GM12878 (cell line): ENCODE measurements around the gene ELAVL2. TPM values are rescaled to one million over a fixed set of nuclear protein-coding genes. Genes with fewer than 3 reads are reported as not detected.

Source experiments
- ATAC-seq: fragments of 200-7000 bp; cut with Tn5 transposase; 3 replicates; pipeline ENCODE4 v1.9.1; 2020; ENCODE audit warnings: mild to moderate bottlenecking, moderate library complexity
- BruUV-seq: library from RNA; stranded (reverse); fragments of 400-500 nt; replicated peaks from 2 replicates; lab custom pipeline; 2021; lab: Mats Ljungman, UMichigan
- CTCF ChIA-PET: fragments of 300-600 bp; sonication (Branson Sonifier 250); formaldehyde crosslinking; extraction: SDS; loops from one replicate; lab custom pipeline; 2021; ENCODE audit warnings: inconsistent platforms; lab: Yijun Ruan, JAX
- POLR2A ChIA-PET: fragments of 350-600 bp; formaldehyde crosslinking; extraction: SDS; loops from one replicate; lab custom pipeline; 2021; ENCODE audit warnings: inconsistent platforms; lab: Charles Lee
- RAD21 ChIA-PET: fragments of 300-600 bp; sonication (Branson Sonifier 250); formaldehyde crosslinking; loops from one replicate; lab custom pipeline; 2023; ENCODE audit warnings: antibody characterized with exemption; ENCODE audit not compliant: unreplicated experiment; lab: Charles Lee
- SMC1A ChIA-PET: fragments of 300-600 bp; sonication (Branson Sonifier 250); formaldehyde crosslinking; loops from one replicate; lab custom pipeline; 2023; ENCODE audit not compliant: unreplicated experiment, uncharacterized antibody; lab: Charles Lee
- DNase-seq: peaks from one replicate; pipeline ENCODE4 v3.0.0-alpha.2; 2011; ENCODE audit warnings: low read depth, low spot score
- FAIRE-seq: peaks from 3 replicates; lab custom pipeline; 2011; peaks lifted over from hg19 to GRCh38; lab: Jason Lieb, UNC
- H2AFZ ChIP-seq: 2 replicates; pipeline ENCODE4 v1.6.0; 2011; ENCODE audit warnings: low read depth, low read length, control low read depth; ENCODE audit not compliant: control insufficient read depth
- H3K27ac ChIP-seq: 2 replicates; pipeline ENCODE4 v1.5.1; 2011; ENCODE audit warnings: control low read depth; ENCODE audit not compliant: control insufficient read depth, insufficient read depth
- H3K27me3 ChIP-seq, 2 experiments: replicated peaks in 1 of 2; 2 replicates each; pipeline versions ENCODE4 v1.6.0 to v1.6.1; 2011; ENCODE audit warnings: low read length in 1 of 2; ENCODE audit not compliant: control insufficient read depth in 2 of 2, insufficient read depth in 2 of 2
- H3K36me3 ChIP-seq, 2 experiments: 2 replicates each; pipeline ENCODE4 v1.5.1; 2011; ENCODE audit warnings: low read length in 1 of 2; ENCODE audit not compliant: control insufficient read depth in 2 of 2, insufficient read depth in 2 of 2
- H3K4me1 ChIP-seq: 2 replicates; pipeline ENCODE4 v1.6.1; 2011; ENCODE audit warnings: mild to moderate bottlenecking, low read length, moderate library complexity, mixed read lengths; ENCODE audit not compliant: control insufficient read depth, insufficient read depth
- H3K4me2 ChIP-seq: 2 replicates; pipeline ENCODE4 v1.6.0; 2011; ENCODE audit warnings: control low read depth; ENCODE audit not compliant: control insufficient read depth, insufficient read depth
- H3K4me3 ChIP-seq: fragments of 200-600 bp; sonication (generic); 2 replicates; pipeline ENCODE4 v1.5.1; 2016
- H3K79me2 ChIP-seq: 2 replicates; pipeline ENCODE4 v1.6.0; 2011; ENCODE audit warnings: low read length; ENCODE audit not compliant: control insufficient read depth, insufficient read depth
- H3K9ac ChIP-seq: 2 replicates; pipeline ENCODE4 v1.8.0; 2011; ENCODE audit warnings: low read length, control low read depth, mixed read lengths; ENCODE audit not compliant: control insufficient read depth, insufficient read depth
- H3K9me3 ChIP-seq: replicated peaks from 3 replicates; pipeline ENCODE4 v1.5.1; 2011; ENCODE audit warnings: mild to moderate bottlenecking, low read length; ENCODE audit not compliant: control insufficient read depth, insufficient read depth
- H4K20me1 ChIP-seq: 2 replicates; pipeline ENCODE4 v1.6.0; 2011; ENCODE audit not compliant: control insufficient read depth, insufficient read depth
- BRCA1 ChIP-seq: IDR thresholded peaks from 2 replicates; pipeline ENCODE4 v1.6.1; 2011; ENCODE audit warnings: low read depth, low read length, improper control_type of control experiment
- EGR1 ChIP-seq, 2 experiments: IDR thresholded peaks; 1 replicate in 1 of 2; 2 replicates in 1 of 2; pipeline ENCODE4 v1.6.1; 2011 to 2012; ENCODE audit warnings: low read depth in 2 of 2, low read length in 2 of 2, borderline replicate concordance in 1 of 2, mild to moderate bottlenecking in 1 of 2, moderate library complexity in 1 of 2
- ESRRA ChIP-seq: IDR thresholded peaks from 2 replicates; pipeline ENCODE4 v1.6.1; 2012; ENCODE audit warnings: mild to moderate bottlenecking, low read length, improper control_type of control experiment
- ETV6 ChIP-seq, 2 experiments: fragments of 450-650 bp in 1 of 2; IDR thresholded peaks in 1 of 2; conservative IDR thresholded peaks in 1 of 2; 2 replicates each; pipeline ENCODE4 v1.6.1; 2014; ENCODE audit warnings: antibody characterized with exemption in 1 of 2, borderline replicate concordance in 1 of 2, low read depth in 1 of 2, mild to moderate bottlenecking in 1 of 2, moderate library complexity in 1 of 2
- JUNB ChIP-seq: IDR thresholded peaks from 2 replicates; pipeline ENCODE4 v1.6.1; 2016; ENCODE audit warnings: antibody characterized with exemption, mild to moderate bottlenecking
- MAX ChIP-seq: IDR thresholded peaks from 2 replicates; pipeline ENCODE4 v1.6.1; 2012; ENCODE audit warnings: low read depth, low read length, improper control_type of control experiment
- MYB ChIP-seq: fragments of 150-350 bp; IDR thresholded peaks from 2 replicates; pipeline ENCODE4 v1.6.1; 2014; ENCODE audit warnings: mild to moderate bottlenecking, low read depth, low read length, borderline replicate concordance
- MYC ChIP-seq: IDR thresholded peaks from 2 replicates; pipeline ENCODE4 v1.6.1; 2011; ENCODE audit warnings: mild to moderate bottlenecking, low read length, moderate library complexity, inconsistent platforms; ENCODE audit not compliant: insufficient read depth, insufficient replicate concordance, insufficient read length, severe bottlenecking
- POLR2AphosphoS2 ChIP-seq: IDR thresholded peaks from 2 replicates; pipeline ENCODE4 v1.6.1; 2011; ENCODE audit warnings: low read depth, mild to moderate bottlenecking, low read length, improper control_type of control experiment, moderate library complexity
- RFX5 ChIP-seq: IDR thresholded peaks from 2 replicates; pipeline ENCODE4 v1.6.1; 2011; ENCODE audit warnings: low read depth, low read length, improper control_type of control experiment
- STAT3 ChIP-seq: IDR thresholded peaks from 2 replicates; pipeline ENCODE4 v1.6.1; 2011; ENCODE audit warnings: low read depth, low read length, improper control_type of control experiment
- SUPT20H ChIP-seq: IDR thresholded peaks from 2 replicates; pipeline ENCODE4 v1.6.1; 2011; ENCODE audit warnings: low read depth, mild to moderate bottlenecking, low read length, moderate library complexity, borderline replicate concordance; ENCODE audit not compliant: control insufficient read depth
- WRNIP1 ChIP-seq: IDR thresholded peaks from 2 replicates; pipeline ENCODE4 v1.6.1; 2011; ENCODE audit warnings: low read depth, low read length, improper control_type of control experiment, borderline replicate concordance
- WGBS: methylation state at CpG from one replicate; pipeline ENCODE4 v1.1.6; 2016; ENCODE audit warnings: low lambda C conversion rate; ENCODE audit not compliant: insufficient replicate concordance, insufficient coverage; ENCODE audit errors: missing lambda C conversion rate; 5-methylcytosine and 5-hydroxymethylcytosine counted together
- in situ Hi-C: fragments of 300-500 bp; cut with MboI; formaldehyde crosslinking; loops from 9 replicates; pipeline ENCODE4 v1.14.3; 2018; ENCODE audit warnings: mixed read lengths
- intact Hi-C: fragments of 100-400 bp; cut with micrococcal nuclease; formaldehyde crosslinking; loops from one replicate; pipeline ENCODE4 v1.14.2; 2022; ENCODE audit not compliant: unreplicated experiment
- polyA plus RNA-seq, 11 experiments: library from polyadenylated mRNA; depleted of rRNA in 4 of 11; unstranded in 6 of 11; stranded (reverse) in 5 of 11; fragments of >200 nt; fragmentation: Nextera tagmentation in 4 of 11; fragmentation: Illumina TruSeq in 1 of 11; extraction: Ambion mirVana in 4 of 11; extraction: Trizol in 1 of 11; gene quantifications; 1 replicate in 1 of 11; 2 replicates in 10 of 11; pipeline versions ENCODE4 v1.2.1 to v1.2.3, GENCODE V29; 2011 to 2016; ENCODE audit warnings: inconsistent platforms in 2 of 11, missing spikeins in 2 of 11, low read depth in 1 of 11
- total RNA-seq, 4 experiments: library from RNA; depleted of rRNA in 3 of 4; stranded (reverse); fragments of >200 nt in 3 of 4; fragmentation: Illumina TruSeq in 1 of 4; extraction: Trizol in 1 of 4; gene quantifications; 2 replicates each; pipeline versions ENCODE4 v1.2.1 to v1.2.3, GENCODE V29; 2013 to 2021
- TF ChIP-seq, protein P1 (sequence below): IDR thresholded peaks from 2 replicates; pipeline ENCODE4 v1.6.1; 2011; ENCODE audit warnings: borderline replicate concordance, low read depth, mild to moderate bottlenecking, moderate library complexity, low read length; ENCODE audit not compliant: insufficient read depth, poor library complexity, severe bottlenecking
- TF ChIP-seq, protein P2 (sequence below): fragments of 150-350 bp; IDR thresholded peaks from 2 replicates; pipeline ENCODE4 v1.6.1; 2014; ENCODE audit warnings: mild to moderate bottlenecking, low read depth, low read length
- TF ChIP-seq, protein P3 (sequence below): IDR thresholded peaks from 2 replicates; pipeline ENCODE4 v1.6.1; 2011; ENCODE audit warnings: mild to moderate bottlenecking, low read depth, low read length, moderate library complexity; ENCODE audit not compliant: insufficient replicate concordance

ELAVL2 gene
- total and polyA plus RNA-seq, 10 of the 15 experiments (the other 5 are each of a cell fraction or from before 2014, with no cell fraction given), result 0.24 to 2.6 (median 0.76) TPM

DNA sequence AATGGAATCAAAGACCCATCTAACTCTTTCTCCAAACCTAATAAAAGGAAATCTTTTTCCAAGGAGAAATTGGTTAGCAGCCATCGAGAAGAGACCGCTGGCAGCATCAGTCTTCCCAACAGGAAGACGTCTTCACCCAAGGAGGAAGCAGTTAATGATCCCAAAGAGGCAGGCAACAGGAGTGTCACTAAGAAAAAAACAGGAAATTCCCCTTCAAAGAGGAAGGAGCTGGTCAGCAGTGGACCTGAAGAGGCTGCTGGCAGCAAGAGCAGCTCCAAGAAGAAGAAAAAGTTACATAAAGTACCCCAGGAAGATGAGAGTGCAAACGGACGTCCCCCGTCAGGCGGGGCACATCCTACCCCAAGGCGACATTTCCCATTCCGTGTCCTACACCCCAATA is 143.7 kb downstream of the ELAVL2 start (continued):
- TF ChIP-seq STAT3 (no peak), EGR1 (IDR thresholded peaks at IDR 0.05; ENCODE audit: borderline replicate concordance in 1 of 2, low read depth in 2 of 2, low read length in 2 of 2) (no peak)

DNA sequence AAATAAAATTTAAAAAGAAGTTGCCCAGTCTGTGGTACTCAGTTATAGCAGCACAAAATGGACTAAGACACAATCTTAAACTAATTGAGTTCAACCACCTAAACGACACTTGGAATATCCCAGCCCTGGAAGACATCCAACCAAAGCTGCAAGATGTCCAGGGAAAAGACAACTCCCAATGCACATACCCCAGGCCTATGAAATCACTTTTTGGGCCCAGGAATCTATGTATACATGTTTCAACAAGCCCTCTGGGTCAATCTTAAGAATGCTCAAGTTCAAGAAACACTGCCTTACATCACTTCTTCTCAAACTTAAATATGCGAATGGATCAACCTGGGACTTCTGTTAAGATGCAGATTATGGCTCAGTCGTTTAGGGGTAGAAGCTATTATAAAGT is 148.6 kb downstream of the ELAVL2 start:
- 13% methylated on average over 3 of the region's 3 CpGs for WGBS
- intact Hi-C loops, result no loop called here
- RAD21 ChIA-PET, result interaction anchor here (1.5 kb wide), 1 partner anchor 13 kb away, joined by 4 read pairs; no protein-coding TSS in a partner anchor
- Histone ChIP-seq H3K4me2 (no peak overlapping the region), H2AFZ (no peak overlapping the region), H3K4me1 (no peaks in the 10 kb centered on the region), H3K79me2 (no peaks in the 10 kb centered on the region), H3K9ac (no peak overlapping the region), H3K36me3 (no peaks in the 10 kb centered on the region), H3K9me3 (no peaks in the 10 kb centered on the region), H3K27me3 (no peaks in the 10 kb centered on the region), H4K20me1 (no peaks in the 10 kb centered on the region), H3K4me3 (no peak overlapping the region), H3K27ac (no peak overlapping the region)
- SMC1A ChIA-PET, result interaction anchor here (1.0 to 1.8 kb wide), 3 partner anchors 10 to 268 kb away, joined by 3 to 4 read pairs (median 4); no protein-coding TSS in a partner anchor
- in situ Hi-C loops, result no loop called here
- POLR2A ChIA-PET, result no interaction called here
- ATAC-seq (no peak), FAIRE-seq (no peak), DNase-seq (no peak)
- CTCF ChIA-PET, result interaction anchor here (0.9 to 1.0 kb wide), 2 partner anchors 8 to 11 kb away, joined by 3 read pairs; no protein-coding TSS in a partner anchor
- no TSS peak for BruUV-seq
- no peak for TF ChIP-seq RFX5
- TF ChIP-seq, protein P1, sequence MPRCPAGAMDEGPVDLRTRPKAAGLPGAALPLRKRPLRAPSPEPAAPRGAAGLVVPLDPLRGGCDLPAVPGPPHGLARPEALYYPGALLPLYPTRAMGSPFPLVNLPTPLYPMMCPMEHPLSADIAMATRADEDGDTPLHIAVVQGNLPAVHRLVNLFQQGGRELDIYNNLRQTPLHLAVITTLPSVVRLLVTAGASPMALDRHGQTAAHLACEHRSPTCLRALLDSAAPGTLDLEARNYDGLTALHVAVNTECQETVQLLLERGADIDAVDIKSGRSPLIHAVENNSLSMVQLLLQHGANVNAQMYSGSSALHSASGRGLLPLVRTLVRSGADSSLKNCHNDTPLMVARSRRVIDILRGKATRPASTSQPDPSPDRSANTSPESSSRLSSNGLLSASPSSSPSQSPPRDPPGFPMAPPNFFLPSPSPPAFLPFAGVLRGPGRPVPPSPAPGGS, result no peak
- no peak for TF ChIP-seq ESRRA
- TF ChIP-seq WRNIP1, result no peak
- TF ChIP-seq ETV6 (conservative IDR thresholded peaks at IDR 0.05 in 1 of 2, IDR thresholded peaks at IDR 0.05 in 1 of 2; ENCODE audit: borderline replicate concordance in 1 of 2, low read depth in 1 of 2), result no peak
- no peak for TF ChIP-seq STAT3
- TF ChIP-seq JUNB, result no peak
- no peak for TF ChIP-seq MAX
- TF ChIP-seq MYB, result no peak
- no peak for TF ChIP-seq BRCA1
- TF ChIP-seq POLR2AphosphoS2, result no peak
- TF ChIP-seq SUPT20H, result no peak
- TF ChIP-seq, protein P2, sequence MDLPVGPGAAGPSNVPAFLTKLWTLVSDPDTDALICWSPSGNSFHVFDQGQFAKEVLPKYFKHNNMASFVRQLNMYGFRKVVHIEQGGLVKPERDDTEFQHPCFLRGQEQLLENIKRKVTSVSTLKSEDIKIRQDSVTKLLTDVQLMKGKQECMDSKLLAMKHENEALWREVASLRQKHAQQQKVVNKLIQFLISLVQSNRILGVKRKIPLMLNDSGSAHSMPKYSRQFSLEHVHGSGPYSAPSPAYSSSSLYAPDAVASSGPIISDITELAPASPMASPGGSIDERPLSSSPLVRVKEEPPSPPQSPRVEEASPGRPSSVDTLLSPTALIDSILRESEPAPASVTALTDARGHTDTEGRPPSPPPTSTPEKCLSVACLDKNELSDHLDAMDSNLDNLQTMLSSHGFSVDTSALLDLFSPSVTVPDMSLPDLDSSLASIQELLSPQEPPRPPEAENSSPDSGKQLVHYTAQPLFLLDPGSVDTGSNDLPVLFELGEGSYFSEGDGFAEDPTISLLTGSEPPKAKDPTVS, result no peak
- no peak for TF ChIP-seq MYC
- TF ChIP-seq, protein P3, sequence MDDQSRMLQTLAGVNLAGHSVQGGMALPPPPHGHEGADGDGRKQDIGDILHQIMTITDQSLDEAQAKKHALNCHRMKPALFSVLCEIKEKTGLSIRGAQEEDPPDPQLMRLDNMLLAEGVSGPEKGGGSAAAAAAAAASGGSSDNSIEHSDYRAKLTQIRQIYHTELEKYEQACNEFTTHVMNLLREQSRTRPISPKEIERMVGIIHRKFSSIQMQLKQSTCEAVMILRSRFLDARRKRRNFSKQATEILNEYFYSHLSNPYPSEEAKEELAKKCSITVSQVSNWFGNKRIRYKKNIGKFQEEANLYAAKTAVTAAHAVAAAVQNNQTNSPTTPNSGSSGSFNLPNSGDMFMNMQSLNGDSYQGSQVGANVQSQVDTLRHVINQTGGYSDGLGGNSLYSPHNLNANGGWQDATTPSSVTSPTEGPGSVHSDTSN, result no peak
